GM21515 (cell line): ENCODE results near the gene RAMACL.
"Not testable (repeated sequence)": the region's sequence is repeated elsewhere in the genome, so short reads cannot be mapped to it uniquely, and the experiment has no call there.

Source experiments
- ATAC-seq: cut with Tn5 transposase; IDR thresholded peaks from one replicate; pipeline ENCODE4 v1.9.1; 2021; ENCODE audit not compliant: unreplicated experiment

RAMACL gene

GRCh38 chr6:166586424-166587156 is at the start of gene RAMACL:
TSS of gene RAMACL (minus strand) at chr6:166586678. CDS start at chr6:166586477, 201 bp downstream.
- ATAC-seq: peak; percentile 67

GRCh38 chr6:166635013-166635970 is 48.8 kb upstream of the RAMACL start:
- no peak for ATAC-seq

- ATAC-seq: not testable (repeated sequence)
These were observed 48.1 kb upstream of the RAMACL start for GRCh38 chr6:166634581-166634980.

- no peak for ATAC-seq
These were observed 47.5 kb upstream of the RAMACL start for GRCh38 chr6:166633732-166634535.

- no peak for ATAC-seq
These were observed 46.3 kb upstream of the RAMACL start for GRCh38 chr6:166632731-166633130.

GRCh38 chr6:166630462-166630861 is 44.0 kb upstream of the RAMACL start:
- no peak for ATAC-seq

- ATAC-seq: no peak
These were observed 43.1 kb upstream of the RAMACL start for GRCh38 chr6:166629628-166630027.

GRCh38 chr6:166627875-166628801 is 41.7 kb upstream of the RAMACL start:
- peak; percentile 30 for ATAC-seq

- peak; percentile 91 for ATAC-seq
These were observed 40.8 kb upstream of the RAMACL start, which contains the start of gene RPS6KA2 for GRCh38 chr6:166627033-166627874. TSS of gene RPS6KA2 (minus strand) at chr6:166627251. CDS start at chr6:166627019, 232 bp downstream.

GRCh38 chr6:166626177-166627032 is 39.9 kb upstream of the RAMACL start:
- ATAC-seq: peak; percentile 0

GRCh38 chr6:166625356-166625755 is 38.9 kb upstream of the RAMACL start:
- no peak for ATAC-seq

- no peak for ATAC-seq
These were observed 37.8 kb upstream of the RAMACL start for GRCh38 chr6:166624275-166624674.

GRCh38 chr6:166623318-166623717 is 36.8 kb upstream of the RAMACL start:
- ATAC-seq: no peak

- ATAC-seq: no peak
These were observed 34.6 kb upstream of the RAMACL start for GRCh38 chr6:166621114-166621540.

- no peak for ATAC-seq
These were observed 34.1 kb upstream of the RAMACL start for GRCh38 chr6:166620478-166621113.

GRCh38 chr6:166619912-166620311 is 33.4 kb upstream of the RAMACL start:
- no peak for ATAC-seq
